AML-193 (cell line): ENCODE results near the gene DNTT.
A peak's percentile ranks its signal among the peaks of the same experiment; 100 is the strongest.
"Not testable (repeated sequence)": the region's sequence is repeated elsewhere in the genome, so short reads cannot be mapped to it uniquely, and the experiment has no call there.

Experiments
- DNase-seq, 2 experiments: peaks; one replicate each; lab custom pipeline; 2025; lab: John Stamatoyannopoulos, UW

DNTT gene

DNA sequence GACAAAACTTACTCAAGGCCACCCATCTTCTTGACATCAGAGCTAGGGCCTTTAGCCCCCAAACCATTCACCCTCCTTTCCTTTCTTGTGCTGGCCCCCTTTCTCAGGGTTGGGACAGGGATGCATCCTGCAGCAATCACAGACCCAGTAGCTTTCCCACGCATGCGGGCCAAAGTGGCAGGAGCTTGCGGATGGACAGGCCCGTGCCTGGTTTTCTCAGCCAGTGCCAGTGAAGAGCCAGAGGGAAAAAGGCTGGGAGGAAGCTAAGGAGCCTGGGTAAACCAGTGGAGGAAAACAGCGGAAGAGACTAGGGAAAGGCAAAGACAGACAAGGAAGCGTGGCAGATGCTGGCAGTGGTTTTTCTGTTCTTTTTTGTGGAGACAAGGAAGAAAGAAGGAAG lies 27.8 kb upstream of the DNTT start:
- DNase-seq: no peak

DNA sequence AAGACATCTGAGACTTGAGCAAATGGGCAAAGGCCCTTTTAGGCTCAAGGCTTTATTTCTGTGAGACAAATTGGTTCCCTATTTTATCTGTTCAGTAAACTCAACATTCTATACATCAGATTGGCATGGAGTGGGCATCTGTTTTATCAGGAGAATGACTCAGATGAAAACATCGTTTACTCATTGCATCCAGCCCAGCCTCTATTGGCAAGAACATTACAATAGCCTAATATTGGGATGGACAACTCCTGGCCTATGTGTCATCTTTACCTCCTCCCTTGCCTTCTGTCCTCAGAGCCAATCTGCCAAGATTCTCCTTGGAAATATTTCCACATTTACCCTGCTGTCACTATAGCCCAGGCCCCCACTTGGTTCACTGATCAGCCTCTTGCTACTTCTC lies 27.4 kb upstream of the DNTT start:
- DNase-seq: no peak

DNA sequence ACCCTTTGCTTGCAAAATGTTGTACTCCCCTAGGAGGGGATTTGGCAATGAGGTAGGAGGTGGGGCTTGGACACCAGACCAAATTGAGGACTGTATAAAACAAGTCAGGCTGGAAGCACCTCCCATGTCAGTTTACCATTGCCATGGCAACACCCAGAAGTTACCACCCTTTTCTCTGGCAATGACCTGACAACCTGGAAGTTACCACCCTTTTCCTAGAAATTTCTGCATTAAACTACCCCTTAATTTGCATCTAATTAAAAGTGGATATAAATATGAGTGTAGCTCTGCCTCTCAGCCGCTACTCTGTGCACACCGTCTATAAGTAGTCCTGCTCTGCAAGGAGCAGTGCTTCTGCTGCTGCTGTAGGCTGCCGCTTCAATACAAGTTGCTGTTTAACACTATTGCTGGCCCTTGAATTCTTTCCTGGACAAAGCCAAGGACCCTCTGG lies 25.0 kb upstream of the DNTT start:
- no peak for DNase-seq

DNA sequence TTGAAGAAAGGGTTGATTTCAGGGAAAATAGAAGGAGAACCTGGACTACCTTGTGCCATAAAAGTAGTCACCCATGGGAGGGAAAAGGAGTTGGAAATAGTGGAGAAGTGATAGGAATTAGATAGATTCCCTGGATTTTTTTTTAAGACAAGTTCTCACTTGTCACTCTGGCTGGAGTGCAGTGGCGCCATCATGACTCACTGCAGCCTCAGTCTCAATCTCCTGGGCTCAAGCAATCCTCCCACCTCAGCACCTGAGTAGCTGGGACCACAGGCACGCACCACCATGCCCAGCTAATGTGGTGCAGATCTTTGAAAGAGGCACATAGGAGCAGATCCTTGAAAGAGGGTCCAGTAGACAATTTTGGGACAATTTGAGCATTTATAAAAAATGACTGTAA lies 23.4 kb upstream of the DNTT start:
- DNase-seq: no peak

DNA sequence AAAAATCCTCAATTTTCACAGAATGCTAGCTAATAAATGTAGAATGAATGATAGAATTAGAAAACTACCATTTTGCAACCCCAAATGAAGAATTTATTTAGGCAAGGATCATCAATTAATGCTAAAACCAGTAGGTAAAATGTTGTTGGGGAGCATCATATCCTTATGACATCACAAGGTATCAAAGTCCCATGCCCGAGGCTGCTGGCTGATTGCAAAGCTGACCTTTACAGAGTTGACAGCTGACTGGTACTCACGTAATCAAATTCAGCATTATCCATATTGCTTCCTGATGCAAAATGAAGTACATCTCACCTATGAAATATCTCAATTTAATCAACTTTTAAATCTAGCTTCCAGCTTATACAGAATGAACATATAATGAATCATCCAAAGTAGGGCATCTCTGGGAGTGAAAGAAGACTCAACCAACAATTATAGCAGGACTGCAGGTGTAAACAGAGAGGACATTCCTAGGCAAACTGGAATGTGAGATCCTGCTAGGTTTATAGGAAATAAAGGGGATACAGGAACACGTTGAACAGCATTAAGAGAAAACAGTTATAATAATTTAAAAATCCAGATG lies 22.7 kb upstream of the DNTT start:
- DNase-seq: no peak

DNA sequence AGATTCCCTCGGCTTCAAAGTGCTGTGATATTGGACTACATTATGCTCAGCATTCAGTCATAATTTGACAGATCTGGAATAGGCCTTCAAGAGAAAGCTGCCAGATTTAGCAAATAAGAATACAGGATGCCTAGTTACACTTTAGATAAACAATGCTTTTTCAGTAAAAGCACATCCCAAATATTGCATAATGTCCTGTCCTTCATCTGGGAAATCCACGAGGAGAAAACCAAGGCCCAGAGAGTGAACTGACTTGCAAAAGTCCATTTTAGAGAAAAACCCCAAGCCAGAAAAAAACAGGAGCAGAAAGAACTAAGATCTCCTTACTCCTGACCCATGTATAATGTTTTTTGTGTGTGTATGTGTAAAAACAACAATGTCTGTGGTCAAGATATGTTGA lies 20.9 kb upstream of the DNTT start:
- DNase-seq: no peak

DNA sequence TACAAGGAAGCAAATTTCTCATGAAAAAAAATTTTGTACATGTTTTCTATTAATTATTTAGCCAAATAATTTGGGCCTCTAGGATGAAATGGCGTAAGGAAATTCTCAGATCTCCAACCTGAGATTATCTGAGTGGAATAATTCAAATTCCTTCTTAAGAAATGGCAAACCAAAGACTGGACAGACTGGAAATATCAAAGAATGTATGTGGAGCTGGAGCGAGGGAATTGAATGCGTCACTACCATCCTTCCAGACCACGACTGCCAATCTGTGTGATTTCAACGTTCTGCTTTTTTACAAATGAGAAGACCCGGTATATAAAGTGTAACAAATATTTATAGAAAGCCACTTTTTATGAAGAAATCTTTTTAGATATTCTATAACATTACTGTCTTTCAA lies 20.5 kb upstream of the DNTT start:
- DNase-seq: no peak

DNA sequence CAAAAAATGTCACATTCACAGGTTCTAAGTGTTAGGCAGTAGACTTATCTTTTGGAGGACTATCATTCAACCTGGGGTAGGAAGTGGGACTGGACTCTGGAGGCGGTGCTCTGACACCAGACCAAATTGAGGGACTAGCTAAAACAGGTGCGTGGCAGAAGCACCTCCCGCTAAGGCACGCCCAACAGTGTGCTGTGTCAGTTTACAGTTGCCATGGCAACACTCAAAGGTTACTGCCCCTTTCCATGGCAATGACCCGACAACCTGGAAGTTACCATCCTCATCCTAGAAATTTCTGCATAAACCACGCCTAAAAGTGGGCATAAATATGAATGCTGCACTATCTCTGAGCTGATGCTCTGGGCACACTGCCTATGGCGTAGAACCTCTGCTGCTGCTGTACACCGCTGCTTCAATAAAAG lies 18.9 kb upstream of the DNTT start:
- no peak for DNase-seq

DNA sequence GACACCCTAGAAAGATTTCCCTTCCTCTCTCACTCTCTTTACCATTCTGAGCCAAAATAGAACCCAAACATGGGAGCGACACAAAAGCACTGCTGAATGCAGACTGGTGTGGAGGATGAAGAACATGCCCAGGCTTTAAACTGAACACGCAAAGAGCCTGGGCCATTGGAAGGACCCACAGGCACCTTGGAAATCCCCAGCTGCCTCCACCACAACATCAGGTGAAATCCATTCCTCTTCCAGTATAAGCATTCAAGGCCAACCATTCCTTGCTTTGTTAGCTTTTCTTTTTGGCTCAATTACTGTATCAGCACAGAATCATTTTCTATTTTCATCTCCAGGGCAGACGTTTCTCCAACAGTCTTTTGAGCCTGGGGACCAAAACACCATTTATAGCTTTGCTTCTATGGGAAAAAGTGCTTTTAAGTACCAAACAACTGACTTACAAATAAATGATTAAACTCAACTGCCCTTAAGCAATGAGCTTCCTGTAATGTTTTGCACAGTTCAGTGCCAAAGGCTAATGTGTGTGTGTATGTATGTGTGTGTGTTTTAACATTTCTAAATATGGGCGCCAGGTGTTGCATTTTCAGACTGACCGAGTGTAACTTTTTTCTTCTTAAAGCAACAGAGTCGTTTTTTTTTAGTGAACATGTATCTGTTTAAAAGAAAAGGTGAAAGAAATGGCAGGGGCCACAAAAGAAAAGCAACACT lies 16.7 kb upstream of the DNTT start:
- DNase-seq: peak; percentile 40 to 52

DNA sequence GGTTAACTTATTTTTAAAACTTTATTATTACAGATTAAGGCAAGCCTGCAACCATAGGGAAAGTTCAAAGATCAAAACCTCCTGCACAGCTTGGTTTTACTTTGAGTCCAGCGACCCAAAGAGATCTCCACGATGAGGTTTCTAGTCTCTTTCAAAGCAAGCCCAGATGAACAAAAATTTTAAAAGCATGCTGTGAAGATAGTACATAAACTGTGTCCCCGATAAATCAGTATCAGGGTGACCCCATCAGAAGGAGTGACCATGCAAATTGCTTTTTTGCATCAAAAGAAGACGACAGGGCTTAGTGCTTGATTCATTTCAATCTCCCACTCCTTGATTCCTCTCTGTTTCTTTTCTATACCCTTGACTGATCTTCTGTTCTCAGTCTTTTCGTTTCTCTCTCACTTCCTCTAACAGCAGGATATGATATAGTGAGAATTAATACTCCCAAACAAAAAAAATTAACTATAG lies 16.0 kb upstream of the DNTT start:
- no peak for DNase-seq

DNA sequence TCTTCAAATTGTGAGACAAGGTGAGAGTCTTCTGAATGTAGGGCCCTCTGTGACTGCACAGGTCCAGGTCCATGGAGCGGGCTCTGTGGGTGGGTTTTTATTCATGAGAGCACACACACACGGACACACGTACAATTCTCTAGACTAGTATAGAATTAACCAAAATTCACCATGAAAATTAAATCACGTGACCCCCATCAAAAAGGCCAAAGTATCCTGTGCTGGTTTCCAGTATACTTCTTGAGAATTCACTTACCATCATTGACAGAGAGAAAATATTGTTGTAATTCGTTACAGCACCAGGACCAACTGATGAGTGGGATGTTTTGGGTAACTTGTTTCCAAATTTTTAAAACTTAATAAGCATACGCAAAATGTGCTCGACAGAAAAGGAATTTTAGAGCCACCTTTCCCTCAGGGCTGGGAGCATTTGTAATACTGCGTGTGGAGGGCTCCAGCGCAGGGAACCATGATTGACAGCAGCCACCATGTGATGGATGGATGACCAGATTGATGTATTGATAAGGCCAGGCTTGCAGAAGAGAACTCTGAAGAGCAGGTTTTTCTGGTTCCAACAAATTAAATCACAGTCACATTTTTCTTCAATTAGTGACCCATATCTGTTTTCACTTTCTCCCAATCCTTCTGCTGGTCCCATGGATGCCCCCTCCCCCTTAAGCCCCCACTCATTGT lies 14.9 kb upstream of the DNTT start:
- DNase-seq: no peak

DNA sequence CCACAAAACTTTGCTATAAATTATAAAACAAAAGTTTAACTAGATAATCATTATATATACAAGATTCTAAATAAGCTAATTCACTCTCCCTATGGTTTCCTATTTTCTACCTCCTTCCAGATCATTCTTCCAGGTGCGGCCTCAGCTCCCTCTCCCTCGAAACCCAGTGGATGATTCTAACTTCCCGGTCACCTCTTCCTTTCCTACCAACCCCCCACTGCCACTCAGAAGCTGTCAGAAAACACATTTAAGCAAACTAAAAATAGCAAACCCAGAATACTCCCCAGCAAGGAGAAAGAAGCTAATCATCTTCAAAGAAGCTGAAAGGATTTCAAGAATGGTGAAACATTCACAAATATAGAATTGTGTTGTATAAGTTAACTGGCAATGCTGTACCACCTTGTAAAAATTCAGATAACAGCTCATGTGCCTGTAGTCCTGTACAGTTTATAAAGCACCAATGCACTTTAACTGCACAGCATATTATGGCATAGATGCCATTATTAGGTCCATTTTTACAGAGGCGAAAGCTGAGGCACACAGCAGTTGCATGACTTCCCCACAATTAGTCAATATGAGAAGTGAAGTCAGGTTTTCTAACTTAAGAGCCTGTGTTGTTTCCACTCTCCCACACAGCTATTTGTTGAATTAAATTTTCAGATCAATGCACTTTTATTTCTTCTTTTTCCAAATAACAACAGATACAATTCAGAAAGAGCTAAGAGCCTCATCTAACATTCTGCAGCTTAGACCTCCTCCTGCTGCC lies 13.7 kb upstream of the DNTT start:
- DNase-seq: no peak

DNA sequence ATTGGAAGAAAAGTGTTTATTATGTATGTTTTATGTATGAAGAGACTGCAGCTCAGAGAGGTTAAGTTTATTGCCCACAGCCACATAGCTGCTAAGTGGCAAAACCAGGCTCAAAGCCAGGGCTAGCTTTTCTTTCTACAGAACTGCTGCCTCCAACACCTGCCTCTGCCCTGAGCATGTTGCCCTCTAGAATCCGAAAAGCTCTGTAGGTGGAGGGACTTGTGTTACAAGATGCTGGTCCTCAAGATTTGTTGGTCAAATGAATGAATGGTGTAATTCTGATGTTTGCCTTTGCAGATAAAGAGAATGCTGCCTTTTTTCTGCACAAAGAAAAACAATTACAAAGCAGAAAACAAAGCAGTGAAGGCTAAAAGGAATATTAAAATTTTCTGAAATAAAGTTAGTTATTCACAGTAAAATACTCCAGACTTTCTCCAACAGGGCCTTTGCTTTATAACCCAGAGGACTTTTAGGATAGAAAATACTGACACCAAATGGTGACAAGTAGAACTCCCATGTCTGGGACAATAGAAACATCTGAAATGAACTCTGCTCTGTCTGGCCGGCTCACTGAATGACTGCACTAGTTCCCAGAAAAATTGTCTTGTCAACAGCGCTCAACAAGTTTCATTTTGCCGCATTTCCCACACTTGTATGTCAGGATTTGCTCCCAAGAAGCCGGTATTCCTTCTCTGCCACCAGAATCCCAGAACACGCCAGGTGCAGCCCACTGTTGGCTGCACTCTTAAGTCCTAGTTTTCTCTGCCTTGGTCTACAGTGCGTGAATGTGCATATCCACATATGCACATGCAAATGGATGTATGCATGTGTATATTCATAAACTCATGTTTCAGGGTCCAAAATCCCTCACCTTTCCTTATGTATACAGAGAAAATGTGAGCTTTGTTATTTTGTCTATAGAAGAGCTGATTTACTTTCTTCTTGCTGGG lies 11.0 kb upstream of the DNTT start:
- peak; percentile 53 to 73 for DNase-seq

DNA sequence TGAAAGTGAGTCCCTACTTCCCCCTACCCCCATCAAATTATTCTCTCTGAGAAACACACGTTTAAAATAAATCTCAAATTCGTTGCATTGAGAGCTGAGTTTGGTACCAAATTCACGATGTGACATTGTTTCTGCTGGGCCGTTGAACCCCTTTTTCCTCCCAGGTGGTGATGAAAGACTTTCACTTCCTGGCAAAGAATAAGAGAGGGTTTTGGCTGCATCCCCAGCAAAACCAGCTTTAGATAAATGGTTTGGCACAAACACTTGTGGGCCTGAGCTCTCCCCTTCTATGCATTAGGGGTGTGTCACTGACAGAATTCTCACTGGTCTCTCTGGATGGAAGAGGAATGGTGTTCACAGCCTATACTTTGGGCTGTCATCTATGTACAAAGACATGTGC lies 8.8 kb upstream of the DNTT start:
- DNase-seq: no peak

DNA sequence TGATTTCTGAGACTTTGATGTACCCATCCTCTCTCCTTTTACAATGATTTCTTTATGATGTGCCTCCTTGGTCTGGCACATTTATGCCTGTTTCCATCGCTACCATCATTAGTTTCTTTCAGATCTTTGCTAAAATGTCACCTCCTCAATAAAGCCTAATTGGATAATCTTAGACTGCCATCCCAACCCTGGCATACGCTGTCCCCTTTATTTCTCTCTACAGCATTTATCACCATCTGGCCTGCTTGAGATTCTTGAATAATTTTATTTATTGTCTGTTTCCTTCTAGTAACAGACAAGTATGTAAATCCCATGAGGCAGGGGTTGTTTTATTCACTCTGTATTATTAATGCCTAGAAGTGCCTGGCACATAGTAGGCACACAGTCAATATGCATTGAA lies 6.7 kb upstream of the DNTT start:
- no peak for DNase-seq

DNA sequence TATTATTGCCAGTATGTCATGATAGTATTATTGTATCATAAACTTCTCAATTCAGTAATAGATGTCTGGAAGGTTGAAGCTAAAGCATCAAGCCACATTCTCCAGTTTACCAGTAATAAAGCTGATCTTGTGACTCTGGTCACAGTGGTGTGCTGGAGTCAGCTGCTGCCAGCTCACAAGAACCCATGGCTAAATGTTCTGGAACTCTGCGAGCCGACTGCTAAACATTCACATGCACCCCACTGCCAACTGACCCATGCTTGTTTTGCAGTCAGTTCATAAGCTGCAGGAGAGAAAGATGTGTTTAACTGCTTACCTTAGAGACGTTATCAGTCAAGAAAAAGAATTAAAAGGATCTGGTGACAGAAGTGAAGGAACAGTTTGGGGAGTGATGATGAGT lies 5.9 kb upstream of the DNTT start:
- DNase-seq: no peak

DNA sequence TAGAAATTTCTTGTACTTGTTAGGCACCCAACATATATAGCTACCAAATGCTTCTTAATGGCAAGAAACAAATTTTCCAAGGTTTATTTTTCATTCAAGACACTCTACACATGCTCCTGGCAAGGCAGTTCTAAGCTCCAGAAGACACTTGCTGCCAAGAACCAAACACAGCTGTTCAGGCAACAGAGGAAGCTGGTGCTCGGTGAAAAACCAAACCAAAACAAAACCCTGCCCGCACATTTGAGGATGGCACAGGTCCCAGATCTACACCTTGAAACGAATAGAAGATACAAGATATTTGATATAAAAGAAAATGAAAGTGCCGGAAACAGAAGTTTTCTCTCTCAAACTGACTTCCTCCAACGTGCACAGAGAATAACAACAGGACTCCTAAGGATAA lies 4.9 kb upstream of the DNTT start:
- no peak for DNase-seq

DNA sequence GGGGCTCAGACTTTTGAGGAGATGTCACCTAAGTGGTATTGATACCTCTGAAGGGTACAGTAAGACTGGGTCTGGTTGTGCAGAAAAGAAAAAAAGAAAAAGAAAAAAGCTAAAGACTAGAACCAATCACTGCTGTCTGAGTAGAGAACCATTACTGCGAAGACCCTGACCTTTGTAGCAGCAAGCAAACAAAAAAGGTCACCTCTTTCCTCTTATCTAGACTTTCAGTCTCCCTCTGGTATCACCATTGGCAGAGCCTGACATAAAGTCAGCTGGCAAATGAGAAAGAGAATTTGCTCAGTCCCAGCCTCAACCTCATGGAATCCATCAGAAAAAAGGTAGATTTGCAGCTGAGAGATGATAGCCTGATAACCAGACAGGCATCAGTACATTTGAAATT lies 2.6 kb upstream of the DNTT start:
- no peak for DNase-seq

DNA sequence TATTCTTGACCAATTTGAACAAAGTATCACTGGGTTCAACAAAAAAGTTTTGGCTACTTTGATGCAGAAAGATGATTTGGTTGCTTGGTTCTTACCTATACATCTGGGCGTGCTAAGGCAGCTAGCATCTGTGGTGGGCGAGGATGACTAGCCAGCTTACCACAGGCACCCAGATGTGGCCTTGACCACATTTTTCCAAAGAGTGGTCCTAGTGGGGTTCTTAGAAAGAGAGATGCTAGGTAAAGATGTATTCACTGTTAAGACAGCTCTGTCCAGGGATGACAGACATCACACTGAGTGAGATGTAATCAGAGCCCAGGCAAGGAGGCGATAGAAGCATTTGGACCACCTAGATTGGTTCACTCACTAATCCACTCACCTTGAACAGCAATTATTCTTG lies 785 bp downstream of the DNTT start:
- DNase-seq: no peak

DNA sequence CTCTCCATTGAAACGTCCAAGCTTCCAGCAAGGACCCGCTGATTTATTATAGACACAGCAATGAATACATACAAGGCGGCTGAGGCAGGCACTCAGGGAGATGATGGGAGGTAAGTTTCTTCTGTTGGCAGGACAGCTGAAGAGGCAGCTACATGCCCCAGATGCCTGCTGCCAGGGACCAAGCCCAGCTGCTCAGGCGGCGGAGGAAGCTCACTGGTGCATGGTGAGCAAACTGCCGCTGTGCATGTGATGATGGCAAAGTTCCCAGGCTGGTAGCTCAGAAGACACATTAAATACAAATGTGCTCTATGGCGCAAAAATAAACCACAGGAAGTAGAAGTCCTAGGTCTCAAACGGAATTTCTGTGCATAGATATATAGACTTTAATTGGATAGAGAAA lies 2.3 kb downstream of the DNTT start:
- DNase-seq: peak; percentile 84 to 86

DNA sequence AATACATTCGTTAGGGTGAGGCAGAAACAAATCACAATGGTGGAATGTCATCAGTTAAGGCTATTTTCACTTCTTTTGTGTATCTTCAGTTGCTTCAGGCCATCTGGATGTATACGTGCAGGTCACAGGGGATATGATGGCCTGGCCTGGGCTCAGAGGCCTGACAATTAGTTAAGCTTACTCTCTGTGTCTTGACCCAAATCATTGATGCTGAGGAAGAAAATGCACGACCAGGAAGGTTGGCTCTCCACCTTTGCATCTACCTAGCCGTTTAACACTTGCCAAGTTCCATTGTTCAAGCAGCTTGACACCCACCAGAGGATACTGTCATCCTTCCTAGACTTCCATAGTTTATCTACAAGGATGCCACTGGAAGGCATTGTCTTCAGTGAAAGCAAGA lies 4.6 kb downstream of the DNTT start:
- DNase-seq: not testable (repeated sequence)
